GM12878 (cell line): ENCODE results near the gene FAM13C. TPM values are rescaled to one million over a fixed set of nuclear protein-coding genes. Genes with fewer than 3 reads are reported as not detected.

Experiments used
- ATAC-seq: fragments of 200-7000 bp; cut with Tn5 transposase; 3 replicates; pipeline ENCODE4 v1.9.1; 2020; ENCODE audit warnings: mild to moderate bottlenecking, moderate library complexity
- BruUV-seq: library from RNA; stranded (reverse); fragments of 400-500 nt; replicated peaks from 2 replicates; lab custom pipeline; 2021; lab: Mats Ljungman, UMichigan
- CTCF ChIA-PET: fragments of 300-600 bp; sonication (Branson Sonifier 250); formaldehyde crosslinking; extraction: SDS; loops from one replicate; lab custom pipeline; 2021; ENCODE audit warnings: inconsistent platforms; lab: Yijun Ruan, JAX
- POLR2A ChIA-PET: fragments of 350-600 bp; formaldehyde crosslinking; extraction: SDS; loops from one replicate; lab custom pipeline; 2021; ENCODE audit warnings: inconsistent platforms; lab: Charles Lee
- RAD21 ChIA-PET: fragments of 300-600 bp; sonication (Branson Sonifier 250); formaldehyde crosslinking; loops from one replicate; lab custom pipeline; 2023; ENCODE audit warnings: antibody characterized with exemption; ENCODE audit not compliant: unreplicated experiment; lab: Charles Lee
- SMC1A ChIA-PET: fragments of 300-600 bp; sonication (Branson Sonifier 250); formaldehyde crosslinking; loops from one replicate; lab custom pipeline; 2023; ENCODE audit not compliant: unreplicated experiment, uncharacterized antibody; lab: Charles Lee
- DNase-seq: peaks from one replicate; pipeline ENCODE4 v3.0.0-alpha.2; 2011; ENCODE audit warnings: low read depth, low spot score
- FAIRE-seq: peaks from 3 replicates; lab custom pipeline; 2011; peaks lifted over from hg19 to GRCh38; lab: Jason Lieb, UNC
- H2AFZ ChIP-seq: 2 replicates; pipeline ENCODE4 v1.6.0; 2011; ENCODE audit warnings: low read depth, low read length, control low read depth; ENCODE audit not compliant: control insufficient read depth
- H3K27ac ChIP-seq: 2 replicates; pipeline ENCODE4 v1.5.1; 2011; ENCODE audit warnings: control low read depth; ENCODE audit not compliant: control insufficient read depth, insufficient read depth
- H3K27me3 ChIP-seq, 2 experiments: replicated peaks in 1 of 2; 2 replicates each; pipeline versions ENCODE4 v1.6.0 to v1.6.1; 2011; ENCODE audit warnings: low read length in 1 of 2; ENCODE audit not compliant: control insufficient read depth in 2 of 2, insufficient read depth in 2 of 2
- H3K36me3 ChIP-seq, 2 experiments: 2 replicates each; pipeline ENCODE4 v1.5.1; 2011; ENCODE audit warnings: low read length in 1 of 2; ENCODE audit not compliant: control insufficient read depth in 2 of 2, insufficient read depth in 2 of 2
- H3K4me1 ChIP-seq: 2 replicates; pipeline ENCODE4 v1.6.1; 2011; ENCODE audit warnings: mild to moderate bottlenecking, low read length, moderate library complexity, mixed read lengths; ENCODE audit not compliant: control insufficient read depth, insufficient read depth
- H3K4me2 ChIP-seq: 2 replicates; pipeline ENCODE4 v1.6.0; 2011; ENCODE audit warnings: control low read depth; ENCODE audit not compliant: control insufficient read depth, insufficient read depth
- H3K4me3 ChIP-seq: fragments of 200-600 bp; sonication (generic); 2 replicates; pipeline ENCODE4 v1.5.1; 2016
- H3K79me2 ChIP-seq: 2 replicates; pipeline ENCODE4 v1.6.0; 2011; ENCODE audit warnings: low read length; ENCODE audit not compliant: control insufficient read depth, insufficient read depth
- H3K9ac ChIP-seq: 2 replicates; pipeline ENCODE4 v1.8.0; 2011; ENCODE audit warnings: low read length, control low read depth, mixed read lengths; ENCODE audit not compliant: control insufficient read depth, insufficient read depth
- H3K9me3 ChIP-seq: replicated peaks from 3 replicates; pipeline ENCODE4 v1.5.1; 2011; ENCODE audit warnings: mild to moderate bottlenecking, low read length; ENCODE audit not compliant: control insufficient read depth, insufficient read depth
- H4K20me1 ChIP-seq: 2 replicates; pipeline ENCODE4 v1.6.0; 2011; ENCODE audit not compliant: control insufficient read depth, insufficient read depth
- POLR2AphosphoS5 ChIP-seq: IDR thresholded peaks from 2 replicates; pipeline ENCODE4 v1.6.1; 2011; ENCODE audit warnings: mild to moderate bottlenecking, low read length, inconsistent platforms
- STAT1 ChIP-seq: fragments of 450-650 bp; conservative IDR thresholded peaks from 2 replicates; pipeline ENCODE4 v1.6.1; 2014; ENCODE audit warnings: antibody characterized with exemption, mild to moderate bottlenecking
- TCF7 ChIP-seq: IDR thresholded peaks from 2 replicates; pipeline ENCODE4 v1.6.1; 2014; ENCODE audit warnings: antibody characterized with exemption, borderline replicate concordance
- in situ Hi-C: fragments of 300-500 bp; cut with MboI; formaldehyde crosslinking; loops from 9 replicates; pipeline ENCODE4 v1.14.3; 2018; ENCODE audit warnings: mixed read lengths
- intact Hi-C: fragments of 100-400 bp; cut with micrococcal nuclease; formaldehyde crosslinking; loops from one replicate; pipeline ENCODE4 v1.14.2; 2022; ENCODE audit not compliant: unreplicated experiment
- polyA plus RNA-seq, 11 experiments: library from polyadenylated mRNA; depleted of rRNA in 4 of 11; unstranded in 6 of 11; stranded (reverse) in 5 of 11; fragments of >200 nt; fragmentation: Nextera tagmentation in 4 of 11; fragmentation: Illumina TruSeq in 1 of 11; extraction: Ambion mirVana in 4 of 11; extraction: Trizol in 1 of 11; gene quantifications; 1 replicate in 1 of 11; 2 replicates in 10 of 11; pipeline versions ENCODE4 v1.2.1 to v1.2.3, GENCODE V29; 2011 to 2016; ENCODE audit warnings: inconsistent platforms in 2 of 11, missing spikeins in 2 of 11, low read depth in 1 of 11
- total RNA-seq, 4 experiments: library from RNA; depleted of rRNA in 3 of 4; stranded (reverse); fragments of >200 nt in 3 of 4; fragmentation: Illumina TruSeq in 1 of 4; extraction: Trizol in 1 of 4; gene quantifications; 2 replicates each; pipeline versions ENCODE4 v1.2.1 to v1.2.3, GENCODE V29; 2013 to 2021
- TF ChIP-seq, protein P1 (sequence below): IDR thresholded peaks from 2 replicates; pipeline ENCODE4 v1.6.1; 2012; ENCODE audit warnings: mild to moderate bottlenecking, low read depth, low read length
- TF ChIP-seq, protein P2 (sequence below): fragments of 450-650 bp; IDR thresholded peaks from 2 replicates; pipeline ENCODE4 v1.6.1; 2017; ENCODE audit warnings: low read depth, mild to moderate bottlenecking, moderate library complexity

The FAM13C gene
- total and polyA plus RNA-seq, 10 of the 15 experiments (the other 5 are each of a cell fraction or from before 2014, with no cell fraction given), result 0.04 to 0.31 (median 0.13) TPM; not detected in 5

- H3K27me3 ChIP-seq, result no peaks in the 10 kb centered on the region
- DNase-seq, result no peak
- ChIA-PET CTCF (no interaction called here), RAD21 (no interaction called here), SMC1A (no interaction called here), POLR2A (no interaction called here)
- in situ Hi-C loops (no loop called here), intact Hi-C loops (no loop called here)
- no peak overlapping the region for H3K27ac ChIP-seq
- no peaks in the 10 kb centered on the region for H3K36me3 ChIP-seq
- TF ChIP-seq, protein P1, sequence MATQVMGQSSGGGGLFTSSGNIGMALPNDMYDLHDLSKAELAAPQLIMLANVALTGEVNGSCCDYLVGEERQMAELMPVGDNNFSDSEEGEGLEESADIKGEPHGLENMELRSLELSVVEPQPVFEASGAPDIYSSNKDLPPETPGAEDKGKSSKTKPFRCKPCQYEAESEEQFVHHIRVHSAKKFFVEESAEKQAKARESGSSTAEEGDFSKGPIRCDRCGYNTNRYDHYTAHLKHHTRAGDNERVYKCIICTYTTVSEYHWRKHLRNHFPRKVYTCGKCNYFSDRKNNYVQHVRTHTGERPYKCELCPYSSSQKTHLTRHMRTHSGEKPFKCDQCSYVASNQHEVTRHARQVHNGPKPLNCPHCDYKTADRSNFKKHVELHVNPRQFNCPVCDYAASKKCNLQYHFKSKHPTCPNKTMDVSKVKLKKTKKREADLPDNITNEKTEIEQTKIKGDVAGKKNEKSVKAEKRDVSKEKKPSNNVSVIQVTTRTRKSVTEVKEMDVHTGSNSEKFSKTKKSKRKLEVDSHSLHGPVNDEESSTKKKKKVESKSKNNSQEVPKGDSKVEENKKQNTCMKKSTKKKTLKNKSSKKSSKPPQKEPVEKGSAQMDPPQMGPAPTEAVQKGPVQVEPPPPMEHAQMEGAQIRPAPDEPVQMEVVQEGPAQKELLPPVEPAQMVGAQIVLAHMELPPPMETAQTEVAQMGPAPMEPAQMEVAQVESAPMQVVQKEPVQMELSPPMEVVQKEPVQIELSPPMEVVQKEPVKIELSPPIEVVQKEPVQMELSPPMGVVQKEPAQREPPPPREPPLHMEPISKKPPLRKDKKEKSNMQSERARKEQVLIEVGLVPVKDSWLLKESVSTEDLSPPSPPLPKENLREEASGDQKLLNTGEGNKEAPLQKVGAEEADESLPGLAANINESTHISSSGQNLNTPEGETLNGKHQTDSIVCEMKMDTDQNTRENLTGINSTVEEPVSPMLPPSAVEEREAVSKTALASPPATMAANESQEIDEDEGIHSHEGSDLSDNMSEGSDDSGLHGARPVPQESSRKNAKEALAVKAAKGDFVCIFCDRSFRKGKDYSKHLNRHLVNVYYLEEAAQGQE, result no peak
- TF ChIP-seq STAT1 (no peak), TCF7 (no peak), POLR2AphosphoS5 (no peak)
- TF ChIP-seq, protein P2, sequence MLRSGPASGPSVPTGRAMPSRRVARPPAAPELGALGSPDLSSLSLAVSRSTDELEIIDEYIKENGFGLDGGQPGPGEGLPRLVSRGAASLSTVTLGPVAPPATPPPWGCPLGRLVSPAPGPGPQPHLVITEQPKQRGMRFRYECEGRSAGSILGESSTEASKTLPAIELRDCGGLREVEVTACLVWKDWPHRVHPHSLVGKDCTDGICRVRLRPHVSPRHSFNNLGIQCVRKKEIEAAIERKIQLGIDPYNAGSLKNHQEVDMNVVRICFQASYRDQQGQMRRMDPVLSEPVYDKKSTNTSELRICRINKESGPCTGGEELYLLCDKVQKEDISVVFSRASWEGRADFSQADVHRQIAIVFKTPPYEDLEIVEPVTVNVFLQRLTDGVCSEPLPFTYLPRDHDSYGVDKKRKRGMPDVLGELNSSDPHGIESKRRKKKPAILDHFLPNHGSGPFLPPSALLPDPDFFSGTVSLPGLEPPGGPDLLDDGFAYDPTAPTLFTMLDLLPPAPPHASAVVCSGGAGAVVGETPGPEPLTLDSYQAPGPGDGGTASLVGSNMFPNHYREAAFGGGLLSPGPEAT, result no peak
- ATAC-seq, result no peak
- no TSS peak for BruUV-seq
- H3K4me3 ChIP-seq, result no peak overlapping the region
- H3K79me2 ChIP-seq, result no peaks in the 10 kb centered on the region
- no peak overlapping the region for H3K9ac ChIP-seq
- no peaks in the 10 kb centered on the region; the same call in 2 of the 3 replicates for H3K9me3 ChIP-seq
- no peak overlapping the region for H3K4me2 ChIP-seq
- H4K20me1 ChIP-seq, result no peaks in the 10 kb centered on the region
- FAIRE-seq, result no peak
- no peak overlapping the region for H2AFZ ChIP-seq
- no peaks in the 10 kb centered on the region for H3K4me1 ChIP-seq
Measured at GRCh38 chr10:59331661-59332060, 30.7 kb downstream of the FAM13C start.
